A549 (cell line): ENCODE measurements around the gene TCTA.

ENCODE experiments used
- BHLHE40 ChIP-seq: IDR thresholded peaks from 2 replicates; pipeline ENCODE4 v1.6.1; 2012; ENCODE audit warnings: low read depth, low read length, inconsistent platforms
- CTCF ChIP-seq: fragments of >200 bp; sonication (Bioruptor Twin); formaldehyde crosslinking; IDR thresholded peaks from 3 replicates; pipeline ENCODE4 v1.5.1; 2016
- JUNB ChIP-seq: fragments of >200 bp; sonication (Bioruptor Twin); formaldehyde crosslinking; IDR thresholded peaks from 2 replicates; pipeline ENCODE4 v1.6.1; 2016
- NFE2L2 ChIP-seq: fragments of 150-350 bp; conservative IDR thresholded peaks from 2 replicates; pipeline ENCODE4 v1.6.1; 2014; ENCODE audit warnings: low read length
- NPAS2 ChIP-seq: fragments of 250-450 bp; sonication (Bioruptor Pico); IDR thresholded peaks from 2 replicates; pipeline ENCODE4 v1.8.0; 2022; ENCODE audit warnings: mild to moderate bottlenecking, moderate library complexity, borderline replicate concordance
- PBX3 ChIP-seq: IDR thresholded peaks from 2 replicates; pipeline ENCODE4 v1.6.1; 2012
- PHF8 ChIP-seq: fragments of 200-600 bp; sonication (generic); IDR thresholded peaks from 2 replicates; pipeline ENCODE4 v1.6.1; 2016; ENCODE audit warnings: low read depth, mild to moderate bottlenecking, antibody characterized with exemption, moderate library complexity, borderline replicate concordance
- POLR2A ChIP-seq: IDR thresholded peaks from 2 replicates; pipeline ENCODE4 v1.6.1; 2012; ENCODE audit warnings: mild to moderate bottlenecking, low read length
- RFX5 ChIP-seq: fragments of 450-650 bp; IDR thresholded peaks from 2 replicates; pipeline ENCODE4 v1.7.1; 2014; ENCODE audit warnings: antibody characterized with exemption, mild to moderate bottlenecking, moderate library complexity
- TP53 ChIP-seq: fragments of 250-450 bp; sonication (Bioruptor Pico); IDR thresholded peaks from 2 replicates; pipeline ENCODE4 v1.5.0; 2021; ENCODE audit warnings: mild to moderate bottlenecking, moderate library complexity
- USF2 ChIP-seq: fragments of 450-650 bp; IDR thresholded peaks from 2 replicates; pipeline ENCODE4 v1.6.1; 2014; ENCODE audit warnings: antibody characterized with exemption

GRCh38 chr3:49387721-49388120 is 24.5 kb upstream of the TCTA start:
- no peak for TF ChIP-seq POLR2A
- no peak for TF ChIP-seq JUNB
- no peak for TF ChIP-seq RFX5
- no peak for TF ChIP-seq USF2
- no peak for TF ChIP-seq PHF8
- no peak for TF ChIP-seq NFE2L2
- no peak for TF ChIP-seq PBX3
- TF ChIP-seq CTCF: no peak
- TF ChIP-seq NPAS2 (CRISPR knock-in tag): no peak
- no peak for TF ChIP-seq BHLHE40
- no peak for TF ChIP-seq TP53 (CRISPR knock-in tag)
